ENCODE measurements around the gene MFN1. TPM values are rescaled to one million over a fixed set of nuclear protein-coding genes. Genes with fewer than 3 reads are reported as not detected.

Gene MFN1
- total RNA-seq, 2 donors from 2014 or later, result 37.3 to 44.3 TPM

- H3K27ac ChIP-seq, result no peak overlapping the region
- no peak for DNase-seq (ENCODE audit: low spot score)
- H3K27me3 ChIP-seq (replicated peaks; ENCODE audit: insufficient read depth), result no peaks in the 10 kb centered on the region
- no peaks in the 10 kb centered on the region for H3K9me3 ChIP-seq
- no peak for TF ChIP-seq CTCF (IDR thresholded peaks at IDR 0.05)
- TF ChIP-seq POLR2AphosphoS5 (IDR thresholded peaks at IDR 0.05), result no peak
- no peak for TF ChIP-seq POLR2A (IDR thresholded peaks at IDR 0.05)
- intact Hi-C loops (cut with DNase I), result no loop called here
- 45% methylated on average over 1 of the region's 1 CpG for WGBS
- H3K36me3 ChIP-seq, result no peaks in the 10 kb centered on the region
- no peak overlapping the region for H3K4me3 ChIP-seq
- H3K4me1 ChIP-seq (replicated peaks), result no peaks in the 10 kb centered on the region
These were observed 38.1 kb upstream of the MFN1 start for GRCh38 chr3:179309225-179310078.

GRCh38 chr3:179318876-179319275 lies 28.6 kb upstream of the MFN1 start:
- Histone ChIP-seq H3K27ac (no peak overlapping the region), H3K4me1 (replicated peaks) (peaks cover 4% of the 10 kb centered on the region), H3K27me3 (replicated peaks; ENCODE audit: insufficient read depth) (no peaks in the 10 kb centered on the region), H3K4me3 (no peak overlapping the region), H3K36me3 (no peaks in the 10 kb centered on the region), H3K9me3 (no peaks in the 10 kb centered on the region)
- 98% methylated on average over 2 of the region's 2 CpGs for WGBS
- DNase-seq (ENCODE audit: low spot score), result no peak
- intact Hi-C loops (cut with DNase I), result loop anchor here (5.0 kb wide), 1 partner anchor 212 kb away; no protein-coding TSS in a partner anchor
- no peak for TF ChIP-seq POLR2AphosphoS5 (IDR thresholded peaks at IDR 0.05)
- TF ChIP-seq CTCF (IDR thresholded peaks at IDR 0.05), result no peak
- no peak for TF ChIP-seq POLR2A (IDR thresholded peaks at IDR 0.05)

DNA sequence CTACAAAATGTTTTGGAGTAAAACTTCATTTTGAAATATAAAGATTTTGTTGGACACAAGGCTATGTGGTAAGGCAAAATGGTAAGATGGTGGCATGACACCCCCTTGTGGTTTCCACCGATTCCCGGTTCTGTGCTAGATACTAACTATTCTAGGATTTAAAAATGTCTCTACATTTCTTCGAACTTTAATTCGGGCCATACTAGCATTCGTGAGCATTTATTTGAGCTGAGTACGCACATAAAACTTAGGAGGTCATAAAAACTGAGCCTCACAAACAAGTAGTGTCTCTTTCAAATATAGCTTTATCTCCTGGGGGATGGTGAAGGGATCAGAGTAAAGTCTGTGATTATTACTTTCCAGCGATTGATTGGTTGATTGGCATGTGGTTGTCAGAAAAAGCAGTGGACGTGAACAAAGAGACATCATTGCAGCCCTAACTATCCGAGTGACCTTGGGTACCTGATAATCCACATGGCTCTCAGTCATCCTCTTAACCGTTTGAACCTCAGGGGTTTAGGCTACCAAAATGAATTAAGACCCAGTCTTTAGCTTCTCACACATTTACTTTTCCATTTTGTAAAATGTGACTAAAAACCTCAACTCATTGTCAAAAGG lies 25.7 kb upstream of the MFN1 start:
- Histone ChIP-seq H3K9me3 (no peaks in the 10 kb centered on the region), H3K27ac (peak overlapping the region; percentile 95), H3K36me3 (no peaks in the 10 kb centered on the region), H3K4me1 (replicated peaks) (peaks cover 4% of the 10 kb centered on the region), H3K4me3 (peak overlapping the region; percentile 72 to 86), H3K27me3 (replicated peaks; ENCODE audit: insufficient read depth) (no peaks in the 10 kb centered on the region)
- no peak for DNase-seq (ENCODE audit: low spot score)
- intact Hi-C loops (cut with DNase I), result loop anchor here (2.0 to 5.0 kb wide), 2 partner anchors 175 to 241 kb away; partner anchors contain the start of gene ACTL6A
- TF ChIP-seq CTCF (IDR thresholded peaks at IDR 0.05), result peak in 3 of 4 experiments; percentile 33 to 39 (median 39)
- TF ChIP-seq POLR2A (IDR thresholded peaks at IDR 0.05), result no peak
- TF ChIP-seq POLR2AphosphoS5 (IDR thresholded peaks at IDR 0.05), result no peak
- WGBS, result 14% methylated on average over 10 of the region's 10 CpGs

- under 1% methylated on average over 44 of the region's 75 CpGs for WGBS
- H3K4me1 ChIP-seq (replicated peaks), result peaks cover 4% of the 10 kb centered on the region
- no peaks in the 10 kb centered on the region for H3K36me3 ChIP-seq
- H3K4me3 ChIP-seq, result peak within 1 kb of the TSS; percentile 72 to 86
- no peaks in the 10 kb centered on the region for H3K9me3 ChIP-seq
- intact Hi-C loops (cut with DNase I), result loop anchor here (2.0 to 5.0 kb wide), 2 partner anchors 176 to 240 kb away; partner anchors contain the start of gene ACTL6A
- DNase-seq (ENCODE audit: low spot score), result peak; percentile 64
- H3K27ac ChIP-seq, result peak within 1 kb of the TSS; percentile 95
- H3K27me3 ChIP-seq (replicated peaks; ENCODE audit: insufficient read depth), result no peaks in the 10 kb centered on the region
- TF ChIP-seq CTCF (IDR thresholded peaks at IDR 0.05), result peak; percentile 74 to 82 (median 80)
- TF ChIP-seq POLR2A (IDR thresholded peaks at IDR 0.05), result peak; percentile 46
- no peak for TF ChIP-seq POLR2AphosphoS5 (IDR thresholded peaks at IDR 0.05)
These were observed 25.0 kb upstream of the MFN1 start, which contains the start of gene ZNF639 for GRCh38 chr3:179322286-179323196. Gene ZNF639, plus strand, starts transcription at chr3:179323031. Its CDS starts 5,263 bp downstream, at chr3:179328294.
